CD4-positive, alpha-beta T cell (primary cell): Measurements from ENCODE around the gene SHROOM1. TPM values are rescaled to one million over a fixed set of nuclear protein-coding genes. Genes with fewer than 3 reads are reported as not detected.

ENCODE experiments used
- ATAC-seq: fragments of 200-7000 bp; cut with Tn5 transposase; one replicate; pipeline ENCODE4 v1.10.0; 2022; ENCODE audit warnings: mild to moderate bottlenecking; ENCODE audit not compliant: poor library complexity
- CTCF ChIA-PET: fragments of 350-600 bp; sonication (Branson Sonifier 250); formaldehyde crosslinking; loops from one replicate; lab custom pipeline; 2021; ENCODE audit warnings: antibody characterized with exemption, inconsistent platforms; lab: Charles Lee
- POLR2A ChIA-PET: fragments of 350-600 bp; sonication (Branson Sonifier 250); formaldehyde crosslinking; loops from one replicate; lab custom pipeline; 2021; ENCODE audit warnings: antibody characterized with exemption, inconsistent platforms; lab: Charles Lee
- DNase-seq, 14 experiments: peaks; one replicate each; pipeline ENCODE4 v3.0.0-alpha.2; 2013 to 2020; ENCODE audit warnings: mixed read lengths in 2 of 14
- H3K27ac ChIP-seq, 2 donors: one replicate each; pipeline versions ENCODE4 v1.5.1 to v1.7.0; 2013; ENCODE audit warnings: low read length in 2 of 2, low read depth in 1 of 2, mild to moderate bottlenecking in 1 of 2
- H3K27me3 ChIP-seq, 2 experiments: 1 replicate in 1 of 2; 2 replicates in 1 of 2; pipeline versions ENCODE4 v1.6.1 to v1.7.0; 2013; ENCODE audit warnings: low read length in 2 of 2, control low read depth in 1 of 2, mild to moderate bottlenecking in 1 of 2, moderate library complexity in 1 of 2; ENCODE audit not compliant: insufficient read depth in 2 of 2, control insufficient read depth in 1 of 2
- H3K36me3 ChIP-seq: one replicate; pipeline ENCODE4 v1.6.1; 2013; ENCODE audit warnings: low read length, control low read depth; ENCODE audit not compliant: insufficient read depth
- H3K4me1 ChIP-seq: one replicate; pipeline ENCODE4 v1.6.1; 2013; ENCODE audit warnings: low read length, control low read depth; ENCODE audit not compliant: insufficient read depth
- H3K4me3 ChIP-seq: one replicate; pipeline ENCODE4 v1.5.1; 2013; ENCODE audit warnings: mild to moderate bottlenecking, low read length, moderate library complexity
- H3K9me3 ChIP-seq, 2 experiments: 1 replicate in 1 of 2; 2 replicates in 1 of 2; pipeline versions ENCODE4 v1.6.1 to v1.7.0; 2013; ENCODE audit warnings: low read length in 2 of 2, mild to moderate bottlenecking in 2 of 2, control low read depth in 1 of 2, moderate library complexity in 1 of 2; ENCODE audit not compliant: control insufficient read depth in 1 of 2, insufficient read depth in 1 of 2
- H3K27ac Mint-ChIP-seq: one replicate; pipeline ENCODE4 v1.8.0; 2020; ENCODE audit warnings: mixed read lengths
- H3K27me3 Mint-ChIP-seq: one replicate; pipeline ENCODE4 v1.8.0; 2021; ENCODE audit warnings: mixed read lengths
- H3K36me3 Mint-ChIP-seq: one replicate; pipeline ENCODE4 v1.8.0; 2021; ENCODE audit warnings: low read depth, mixed read lengths
- H3K4me1 Mint-ChIP-seq: one replicate; pipeline ENCODE4 v1.8.0; 2021; ENCODE audit warnings: low read depth, mixed read lengths
- H3K4me3 Mint-ChIP-seq: one replicate; pipeline ENCODE4 v1.8.0; 2020; ENCODE audit warnings: mild to moderate bottlenecking, mixed read lengths
- H3K9me3 Mint-ChIP-seq: one replicate; pipeline ENCODE4 v1.8.0; 2020; ENCODE audit warnings: mixed read lengths
- intact Hi-C, 2 experiments: fragments of 100-400 bp; cut with DNase I in 1 of 2; cut with micrococcal nuclease in 1 of 2; formaldehyde crosslinking; loops; one replicate each; pipeline versions ENCODE4 v1.15.1 to v1.9.0; 2023 to 2025; cut with DNase I, micrococcal nuclease
- total RNA-seq, 174 experiments: library from RNA in 2 of 174; stranded (reverse) in 2 of 174; gene quantifications; one replicate each; pipeline ENCODE4 v1.2.3 and lab custom pipeline; 2021 to 2026
- TF ChIP-seq, protein P1 (sequence below): fragments of 200-600 bp; IDR thresholded peaks from one replicate; pipeline ENCODE4 v1.8.0; 2022; ENCODE audit warnings: antibody characterized with exemption, mild to moderate bottlenecking

SHROOM1 gene
- total RNA-seq, 2 experiments from 2014 or later = 0.59 TPM; not detected in 1

DNA sequence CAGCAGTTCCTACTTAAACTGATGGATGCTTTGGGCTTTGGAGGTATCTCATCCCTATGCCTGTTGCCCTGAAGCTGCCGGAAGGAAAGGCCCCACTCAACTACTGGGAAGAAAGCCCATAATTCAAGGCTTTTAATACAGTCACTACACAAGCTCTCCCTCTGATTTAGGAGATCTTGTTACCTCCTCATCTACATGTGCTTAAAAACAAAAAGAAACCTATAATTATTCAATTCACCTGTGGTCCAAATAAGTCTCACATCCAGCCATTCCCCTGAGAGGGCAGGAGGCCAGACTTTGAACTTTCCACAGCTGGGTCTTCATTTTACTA lies 42.3 kb upstream of the SHROOM1 start:
- ChIA-PET CTCF (no interaction called here), POLR2A (no interaction called here)
- Mint-ChIP-seq H3K4me1 (peaks cover 10% of the 10 kb centered on the region), H3K27me3 (no peaks in the 10 kb centered on the region), H3K4me3 (no peak overlapping the region), H3K9me3 (no peaks in the 10 kb centered on the region), H3K27ac (peak overlapping the region; percentile 71), H3K36me3 (peaks cover 58% of the 10 kb centered on the region)
- ATAC-seq = no peak
- no peaks in the 10 kb centered on the region for H3K27me3 ChIP-seq
- intact Hi-C loops = no loop called here
- no peak overlapping the region for H3K4me3 ChIP-seq
- peaks cover under 1% of the 10 kb centered on the region for H3K4me1 ChIP-seq
- peaks cover 29% of the 10 kb centered on the region for H3K36me3 ChIP-seq
- no peak for DNase-seq
- H3K9me3 ChIP-seq = no peaks in the 10 kb centered on the region
- H3K27ac ChIP-seq = no peak overlapping the region
- TF ChIP-seq, protein P1, sequence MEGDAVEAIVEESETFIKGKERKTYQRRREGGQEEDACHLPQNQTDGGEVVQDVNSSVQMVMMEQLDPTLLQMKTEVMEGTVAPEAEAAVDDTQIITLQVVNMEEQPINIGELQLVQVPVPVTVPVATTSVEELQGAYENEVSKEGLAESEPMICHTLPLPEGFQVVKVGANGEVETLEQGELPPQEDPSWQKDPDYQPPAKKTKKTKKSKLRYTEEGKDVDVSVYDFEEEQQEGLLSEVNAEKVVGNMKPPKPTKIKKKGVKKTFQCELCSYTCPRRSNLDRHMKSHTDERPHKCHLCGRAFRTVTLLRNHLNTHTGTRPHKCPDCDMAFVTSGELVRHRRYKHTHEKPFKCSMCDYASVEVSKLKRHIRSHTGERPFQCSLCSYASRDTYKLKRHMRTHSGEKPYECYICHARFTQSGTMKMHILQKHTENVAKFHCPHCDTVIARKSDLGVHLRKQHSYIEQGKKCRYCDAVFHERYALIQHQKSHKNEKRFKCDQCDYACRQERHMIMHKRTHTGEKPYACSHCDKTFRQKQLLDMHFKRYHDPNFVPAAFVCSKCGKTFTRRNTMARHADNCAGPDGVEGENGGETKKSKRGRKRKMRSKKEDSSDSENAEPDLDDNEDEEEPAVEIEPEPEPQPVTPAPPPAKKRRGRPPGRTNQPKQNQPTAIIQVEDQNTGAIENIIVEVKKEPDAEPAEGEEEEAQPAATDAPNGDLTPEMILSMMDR = no peak

DNA sequence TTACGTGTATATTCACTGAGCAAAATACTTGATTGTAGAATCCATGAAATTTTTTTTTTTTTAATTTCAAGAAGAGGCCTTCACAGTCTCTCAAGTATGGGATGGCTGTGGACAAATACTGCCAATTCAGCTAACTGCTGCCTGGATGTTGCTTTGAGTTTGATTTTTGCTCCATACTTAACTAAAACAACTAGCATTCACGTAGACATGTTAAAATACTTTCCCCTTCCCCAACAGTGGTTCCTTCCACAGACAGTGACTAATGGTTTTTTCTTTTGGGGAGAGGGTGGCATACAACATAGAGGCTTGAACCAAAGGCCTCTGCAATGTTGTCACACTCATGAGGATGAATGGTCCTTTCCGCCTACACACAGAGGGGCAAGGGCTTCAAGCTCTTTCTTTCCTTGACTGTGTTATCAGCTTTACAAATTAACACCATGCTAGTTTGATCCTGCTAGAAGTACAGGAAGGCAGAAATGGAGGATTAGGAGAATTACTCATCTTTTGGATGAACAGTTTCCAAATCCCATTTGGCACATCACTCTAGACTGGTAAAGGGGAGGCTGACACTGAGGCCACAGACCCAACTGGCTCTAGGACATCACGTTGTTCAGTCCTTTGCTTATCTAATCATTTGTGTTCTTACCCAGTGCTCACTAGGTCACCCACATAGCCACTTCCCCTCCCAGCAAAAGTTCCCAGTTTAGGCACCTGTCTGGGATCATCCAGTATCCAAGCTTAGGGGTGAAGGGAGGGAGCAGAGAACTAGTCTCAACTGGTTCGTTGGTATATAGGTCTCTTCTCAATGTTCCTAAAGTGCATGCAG lies 41.2 kb upstream of the SHROOM1 start:
- H3K27ac ChIP-seq = no peak overlapping the region
- DNase-seq (no peak), ATAC-seq (no peak)
- CTCF ChIA-PET = no interaction called here
- H3K36me3 ChIP-seq = peaks cover 32% of the 10 kb centered on the region
- TF ChIP-seq, protein P1 = no peak
- peaks cover 58% of the 10 kb centered on the region for H3K36me3 Mint-ChIP-seq
- intact Hi-C loops = no loop called here
- H3K4me1 Mint-ChIP-seq = peaks cover 19% of the 10 kb centered on the region
- H3K4me3 Mint-ChIP-seq = no peak overlapping the region
- H3K9me3 Mint-ChIP-seq = no peaks in the 10 kb centered on the region
- POLR2A ChIA-PET = interaction anchor here (1.2 kb wide), 1 partner anchor 91 kb away, joined by 5 read pairs; no protein-coding TSS in a partner anchor
- no peaks in the 10 kb centered on the region for H3K27me3 Mint-ChIP-seq
- H3K9me3 ChIP-seq = no peaks in the 10 kb centered on the region
- H3K4me3 ChIP-seq = no peak overlapping the region
- peaks cover 11% of the 10 kb centered on the region for H3K4me1 ChIP-seq
- H3K27me3 ChIP-seq = no peaks in the 10 kb centered on the region
- peak overlapping the region; percentile 39 for H3K27ac Mint-ChIP-seq

DNA sequence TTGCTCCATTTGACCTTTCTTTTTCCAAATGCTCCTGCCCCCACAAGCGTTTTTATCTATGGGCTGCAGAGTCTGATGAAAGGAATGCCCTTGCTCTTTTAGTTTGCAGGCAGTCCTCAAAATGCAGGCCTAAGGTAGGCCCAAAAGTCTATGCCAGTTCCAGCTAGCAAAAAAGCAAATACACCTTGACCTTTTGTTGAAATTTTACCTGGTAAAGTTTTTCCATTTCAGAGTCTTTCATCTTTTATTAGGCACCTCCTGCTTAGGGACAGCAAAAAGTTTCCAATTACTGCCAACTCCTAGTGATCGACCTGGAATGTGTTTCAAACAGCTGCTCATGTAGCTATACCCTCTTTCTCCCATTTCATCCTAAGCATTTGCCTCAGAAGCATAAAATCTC lies 40.4 kb upstream of the SHROOM1 start:
- no peaks in the 10 kb centered on the region for H3K9me3 Mint-ChIP-seq
- H3K27ac Mint-ChIP-seq = peak overlapping the region; percentile 39
- Histone ChIP-seq H3K27ac (no peak overlapping the region), H3K4me1 (peaks cover 19% of the 10 kb centered on the region), H3K36me3 (peaks cover 32% of the 10 kb centered on the region), H3K9me3 (no peaks in the 10 kb centered on the region), H3K4me3 (no peak overlapping the region), H3K27me3 (no peaks in the 10 kb centered on the region)
- intact Hi-C loops = no loop called here
- peaks cover 59% of the 10 kb centered on the region for H3K36me3 Mint-ChIP-seq
- ChIA-PET POLR2A (interaction anchor here (1.2 kb wide), 2 partner anchors 41 to 92 kb away, joined by 3 to 5 read pairs; no protein-coding TSS in a partner anchor), CTCF (no interaction called here)
- peaks cover 25% of the 10 kb centered on the region for H3K4me1 Mint-ChIP-seq
- no peak for DNase-seq
- ATAC-seq = no peak
- no peaks in the 10 kb centered on the region for H3K27me3 Mint-ChIP-seq
- H3K4me3 Mint-ChIP-seq = peak overlapping the region; percentile 20
- TF ChIP-seq, protein P1 = no peak
